Embryonic facial prominence (tissue), 1 donor: ENCODE data around the gene ADCY5.

ENCODE experiments used
- DNase-seq: peaks from one replicate; pipeline ENCODE4 v3.0.0-alpha.2; 2016; ENCODE audit errors: extremely low spot score

ADCY5 gene

GRCh38 chr3:123326531-123326930 is 122.4 kb downstream of the ADCY5 start:
- DNase-seq: no peak

GRCh38 chr3:123325766-123326256 is 123.1 kb downstream of the ADCY5 start:
- no peak for DNase-seq

- DNase-seq: no peak
These were observed 123.8 kb downstream of the ADCY5 start for GRCh38 chr3:123324880-123325765.

- no peak for DNase-seq
These were observed 125.1 kb downstream of the ADCY5 start for GRCh38 chr3:123323781-123324180.

- no peak for DNase-seq
These were observed 126.0 kb downstream of the ADCY5 start for GRCh38 chr3:123322866-123323265.

GRCh38 chr3:123321806-123322205 is 127.1 kb downstream of the ADCY5 start:
- no peak for DNase-seq

GRCh38 chr3:123320221-123320620 is 128.7 kb downstream of the ADCY5 start:
- DNase-seq: no peak

GRCh38 chr3:123319760-123320159 is 129.1 kb downstream of the ADCY5 start:
- no peak for DNase-seq

- DNase-seq: no peak
These were observed 130.5 kb downstream of the ADCY5 start for GRCh38 chr3:123318374-123318773.

GRCh38 chr3:123317716-123318115 is 131.2 kb downstream of the ADCY5 start:
- no peak for DNase-seq

- no peak for DNase-seq
These were observed 133.7 kb downstream of the ADCY5 start for GRCh38 chr3:123315271-123315595.

- no peak for DNase-seq
These were observed 134.3 kb downstream of the ADCY5 start for GRCh38 chr3:123314359-123315270.

- no peak for DNase-seq
These were observed 135.0 kb downstream of the ADCY5 start for GRCh38 chr3:123313889-123314288.

GRCh38 chr3:123312331-123313265 is 136.3 kb downstream of the ADCY5 start:
- DNase-seq: no peak

GRCh38 chr3:123311201-123311600 is 137.7 kb downstream of the ADCY5 start:
- no peak for DNase-seq

- no peak for DNase-seq
These were observed 138.1 kb downstream of the ADCY5 start for GRCh38 chr3:123310741-123311140.

GRCh38 chr3:123310186-123310585 is 138.7 kb downstream of the ADCY5 start:
- DNase-seq: no peak

GRCh38 chr3:123307064-123307463 is 141.8 kb downstream of the ADCY5 start:
- no peak for DNase-seq

- no peak for DNase-seq
These were observed 143.7 kb downstream of the ADCY5 start for GRCh38 chr3:123305192-123305591.

GRCh38 chr3:123303976-123304560 is 144.8 kb downstream of the ADCY5 start:
- DNase-seq: no peak

GRCh38 chr3:123302961-123303360 is 145.9 kb downstream of the ADCY5 start:
- DNase-seq: no peak
